Activated CD4-positive, CD25-positive, alpha-beta regulatory T cell treated with anti-CD3 and anti-CD28 coated beads, Interleukin-2, amount 50 U/mL, for 72 hours (primary cell): ENCODE results near the gene RHBDF1.

ENCODE experiments used
- DNase-seq: peaks from one replicate; pipeline ENCODE4 v3.0.0; 2021

Gene RHBDF1, protein sequence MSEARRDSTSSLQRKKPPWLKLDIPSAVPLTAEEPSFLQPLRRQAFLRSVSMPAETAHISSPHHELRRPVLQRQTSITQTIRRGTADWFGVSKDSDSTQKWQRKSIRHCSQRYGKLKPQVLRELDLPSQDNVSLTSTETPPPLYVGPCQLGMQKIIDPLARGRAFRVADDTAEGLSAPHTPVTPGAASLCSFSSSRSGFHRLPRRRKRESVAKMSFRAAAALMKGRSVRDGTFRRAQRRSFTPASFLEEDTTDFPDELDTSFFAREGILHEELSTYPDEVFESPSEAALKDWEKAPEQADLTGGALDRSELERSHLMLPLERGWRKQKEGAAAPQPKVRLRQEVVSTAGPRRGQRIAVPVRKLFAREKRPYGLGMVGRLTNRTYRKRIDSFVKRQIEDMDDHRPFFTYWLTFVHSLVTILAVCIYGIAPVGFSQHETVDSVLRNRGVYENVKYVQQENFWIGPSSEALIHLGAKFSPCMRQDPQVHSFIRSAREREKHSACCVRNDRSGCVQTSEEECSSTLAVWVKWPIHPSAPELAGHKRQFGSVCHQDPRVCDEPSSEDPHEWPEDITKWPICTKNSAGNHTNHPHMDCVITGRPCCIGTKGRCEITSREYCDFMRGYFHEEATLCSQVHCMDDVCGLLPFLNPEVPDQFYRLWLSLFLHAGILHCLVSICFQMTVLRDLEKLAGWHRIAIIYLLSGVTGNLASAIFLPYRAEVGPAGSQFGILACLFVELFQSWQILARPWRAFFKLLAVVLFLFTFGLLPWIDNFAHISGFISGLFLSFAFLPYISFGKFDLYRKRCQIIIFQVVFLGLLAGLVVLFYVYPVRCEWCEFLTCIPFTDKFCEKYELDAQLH

DNA sequence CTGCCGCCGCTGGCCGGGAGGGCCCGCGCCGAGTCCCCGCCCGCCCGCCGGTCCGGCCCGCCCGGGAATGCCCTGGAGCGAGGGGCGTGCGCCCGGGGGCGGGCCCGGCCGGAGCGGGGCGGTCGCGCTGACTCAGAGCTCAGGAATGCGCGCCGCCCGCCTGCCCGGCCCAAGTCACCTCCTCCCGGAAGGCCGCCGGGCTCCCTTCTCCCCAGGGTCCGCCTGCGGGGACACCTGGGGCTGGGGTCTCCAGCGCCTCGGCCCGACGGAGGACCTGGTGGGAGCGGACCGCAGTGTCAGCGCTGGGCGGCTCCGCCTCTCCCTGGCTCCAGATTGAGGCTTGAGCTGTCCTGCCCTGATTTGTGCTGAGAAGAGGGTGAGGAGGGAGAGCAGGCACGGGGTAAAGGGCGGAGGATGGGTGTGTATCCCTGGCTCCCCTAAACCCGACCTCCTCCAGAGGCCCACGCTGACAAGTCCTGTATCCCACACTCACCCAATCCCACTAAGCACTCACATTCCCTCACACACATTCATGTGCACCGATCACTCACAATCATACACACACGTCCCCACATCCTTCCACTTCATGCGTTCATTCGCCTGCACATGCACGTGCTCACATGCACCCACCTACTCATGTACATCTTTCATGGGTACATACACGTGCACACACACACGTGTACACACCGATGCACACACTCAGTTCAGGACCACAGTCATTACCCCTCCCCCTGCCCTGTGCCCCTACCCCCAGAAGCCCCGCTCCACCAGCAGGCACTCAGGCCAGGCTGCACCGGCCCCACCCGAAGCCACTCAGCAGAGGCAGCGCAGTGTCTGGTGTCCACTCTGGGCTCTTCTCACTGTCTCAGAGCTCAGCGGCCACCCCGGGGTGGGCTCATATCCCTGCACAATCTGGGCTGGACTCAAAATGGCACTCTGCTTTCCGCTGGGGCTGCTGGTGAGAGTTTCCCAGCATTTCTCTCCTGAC is at the start of gene RHBDF1:
Gene RHBDF1, minus strand, starts transcription at position 71 of the 988 bp plus-strand sequence. CDS start 7,616 bp downstream, outside the sequence.
- DNase-seq, result no peak

DNA sequence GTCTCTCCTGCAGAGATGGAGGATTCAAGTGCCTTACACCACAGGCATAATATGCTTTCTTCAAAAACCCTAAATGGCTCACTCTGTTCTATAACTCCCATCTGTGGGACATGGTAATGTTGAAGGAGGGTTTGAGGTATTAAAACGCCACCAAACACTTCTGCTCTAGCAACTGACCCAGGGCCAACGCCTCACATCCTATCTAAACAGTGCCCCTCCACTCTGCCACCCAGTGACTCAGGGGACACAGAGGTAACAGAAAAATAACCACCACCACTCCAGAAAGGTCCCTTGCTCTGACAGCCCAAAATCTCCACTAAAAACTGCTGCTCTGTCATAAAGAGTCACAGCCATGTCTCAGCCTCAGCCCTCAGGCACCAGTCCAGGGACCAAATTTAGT is 48.3 kb upstream of the RHBDF1 start:
- DNase-seq, result no peak

DNA sequence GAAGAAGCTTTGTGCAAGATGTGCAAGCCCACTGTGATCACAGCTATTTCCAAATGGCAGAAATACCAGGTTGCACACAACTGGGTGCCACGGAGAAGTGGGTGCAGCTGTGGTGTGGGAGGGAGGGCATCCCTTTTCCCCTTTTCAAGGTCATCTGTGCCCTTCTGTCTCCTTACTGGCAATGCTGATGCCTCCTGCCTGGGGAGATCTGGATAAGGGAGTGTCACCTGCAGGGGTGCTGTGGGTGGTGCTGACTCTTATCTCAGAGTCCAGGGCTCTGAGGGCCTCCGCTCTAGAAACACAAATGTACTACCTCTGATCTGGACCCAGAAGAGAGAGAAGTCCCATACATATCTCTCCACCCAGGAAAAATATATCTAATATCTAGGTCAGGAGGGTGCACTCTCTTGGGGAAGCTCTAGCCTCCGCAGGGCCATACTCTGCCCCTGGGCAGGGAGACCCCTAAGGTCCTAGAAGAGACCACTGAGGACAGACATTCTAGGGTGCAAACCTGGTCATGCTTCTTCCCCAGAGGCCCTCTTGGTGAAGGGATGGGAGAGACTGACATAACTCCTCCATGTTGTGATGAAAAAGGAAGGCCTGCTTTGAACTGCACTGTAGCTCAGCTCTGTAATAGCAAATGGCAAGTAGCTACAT is 47.5 kb upstream of the RHBDF1 start:
- no peak for DNase-seq

DNA sequence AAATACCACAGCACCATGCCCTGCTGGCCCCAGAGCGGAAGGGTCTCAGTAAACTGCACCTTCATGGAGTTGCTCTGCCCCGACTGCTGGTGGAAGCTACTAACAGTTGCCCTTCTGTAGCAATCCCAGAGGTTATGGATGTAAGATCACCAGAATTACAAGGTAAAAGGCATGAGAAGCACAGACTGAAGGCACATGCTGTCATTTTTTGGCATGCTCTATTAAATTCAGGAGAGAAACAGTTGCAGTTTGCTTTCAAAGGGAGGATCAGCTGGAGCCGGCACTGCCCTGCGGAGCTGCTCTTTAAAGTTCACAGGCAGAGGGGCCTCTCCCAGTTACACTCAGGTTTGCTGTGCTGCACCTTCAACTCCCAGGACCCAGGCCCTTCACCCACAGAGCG is 46.9 kb upstream of the RHBDF1 start:
- no peak for DNase-seq

DNA sequence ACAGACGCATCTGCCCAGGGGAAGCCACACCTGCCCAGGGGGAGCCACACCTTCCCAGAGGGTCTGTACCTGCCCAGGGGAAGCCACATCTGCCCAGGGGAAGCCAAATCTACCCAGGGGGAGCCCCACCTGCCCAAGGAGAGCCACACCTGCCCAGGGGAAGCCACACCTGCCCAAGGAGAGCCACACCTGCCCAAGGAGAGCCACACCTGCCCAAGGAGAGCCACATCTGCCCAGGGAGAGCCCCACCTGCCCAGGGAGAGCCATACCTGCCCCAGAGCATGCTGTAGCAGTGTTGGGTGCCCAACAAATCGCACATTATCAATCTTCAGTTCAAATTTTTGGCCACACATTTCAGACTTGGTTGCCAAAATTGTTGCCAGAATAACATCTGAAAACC is 46.4 kb upstream of the RHBDF1 start:
- DNase-seq, result no peak

DNA sequence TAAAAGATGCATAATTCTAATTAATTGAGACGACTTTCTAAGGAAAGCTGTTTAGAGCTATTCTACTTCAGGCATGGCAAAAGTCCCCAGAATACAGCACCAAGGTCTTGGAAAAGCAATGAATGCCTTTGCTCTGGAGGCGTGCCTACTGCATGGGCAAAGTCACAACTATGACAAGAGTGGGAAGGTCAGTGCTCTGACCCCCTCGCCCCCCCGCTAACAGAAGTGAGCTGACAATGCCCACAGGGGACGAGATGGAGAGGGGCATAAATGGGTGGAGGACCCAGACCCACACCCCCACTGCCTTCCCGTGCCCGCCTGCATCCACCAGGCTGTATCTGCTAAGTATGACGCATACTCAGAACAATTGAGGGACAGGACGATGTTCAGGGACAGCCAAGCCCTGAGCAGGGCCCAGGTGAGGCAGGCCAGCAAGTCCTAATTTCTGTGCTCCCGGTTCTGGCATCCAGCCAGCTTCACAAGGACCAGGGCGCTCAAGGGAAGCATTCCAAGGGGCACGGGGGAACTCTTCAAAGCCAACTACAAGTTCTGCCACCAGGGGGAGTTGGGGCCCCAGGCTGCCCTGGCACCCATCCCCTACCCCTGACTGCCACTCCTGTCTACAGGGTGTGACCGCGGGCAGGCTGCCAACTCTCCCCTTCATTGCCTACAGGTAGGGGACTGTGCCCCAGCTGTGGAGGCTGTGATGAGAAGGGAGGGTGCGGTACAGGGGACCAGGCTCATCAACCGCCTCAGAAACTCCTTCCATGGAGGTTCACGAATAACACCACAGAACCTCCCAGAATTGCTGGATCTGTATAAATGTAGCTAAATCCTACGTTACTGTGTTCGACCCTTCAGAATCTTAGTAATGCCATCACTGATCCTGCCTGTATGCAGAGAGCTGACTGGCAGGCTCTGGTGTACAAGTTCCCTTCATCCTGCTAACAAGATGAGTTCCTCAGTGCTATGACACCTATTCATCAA is 45.2 kb upstream of the RHBDF1 start:
- peak; percentile 51 for DNase-seq

DNA sequence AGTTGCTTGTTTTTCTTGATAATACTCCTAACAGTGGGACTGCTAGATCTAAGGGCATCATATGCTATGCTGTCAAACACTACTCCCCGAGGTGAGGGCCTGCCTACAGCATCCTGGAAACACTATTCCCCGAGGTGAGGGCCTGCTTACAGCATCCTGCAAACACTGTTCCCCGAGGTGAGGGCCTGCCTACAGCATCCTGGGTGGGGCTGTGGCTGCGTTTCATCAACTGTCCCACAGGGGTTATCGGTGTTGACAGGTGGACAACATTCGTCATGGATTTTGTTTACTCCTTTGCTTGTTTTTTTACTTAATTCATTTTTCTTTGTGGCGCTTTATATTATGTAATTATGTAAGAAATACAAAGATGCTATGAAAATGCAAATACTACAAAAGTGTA is 43.6 kb upstream of the RHBDF1 start:
- DNase-seq, result no peak

DNA sequence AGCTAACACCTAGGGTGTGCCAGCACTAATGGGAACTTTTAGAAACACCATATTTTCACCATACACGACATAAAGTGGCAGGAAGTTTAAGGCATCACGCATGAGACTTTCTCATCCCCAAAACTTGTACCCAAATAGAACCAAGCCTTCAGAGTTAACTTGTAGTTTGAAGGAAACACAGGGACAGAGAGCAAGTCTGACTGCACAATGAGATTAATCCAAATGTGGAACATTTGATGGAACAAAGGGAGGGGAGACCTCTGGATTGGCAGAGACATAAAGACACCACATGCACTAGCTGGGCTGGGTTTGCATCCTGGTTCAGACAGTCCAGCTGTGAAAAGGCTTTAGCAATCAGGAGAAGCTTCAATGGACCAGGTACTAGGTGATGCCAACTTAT is 41.9 kb upstream of the RHBDF1 start:
- no peak for DNase-seq

DNA sequence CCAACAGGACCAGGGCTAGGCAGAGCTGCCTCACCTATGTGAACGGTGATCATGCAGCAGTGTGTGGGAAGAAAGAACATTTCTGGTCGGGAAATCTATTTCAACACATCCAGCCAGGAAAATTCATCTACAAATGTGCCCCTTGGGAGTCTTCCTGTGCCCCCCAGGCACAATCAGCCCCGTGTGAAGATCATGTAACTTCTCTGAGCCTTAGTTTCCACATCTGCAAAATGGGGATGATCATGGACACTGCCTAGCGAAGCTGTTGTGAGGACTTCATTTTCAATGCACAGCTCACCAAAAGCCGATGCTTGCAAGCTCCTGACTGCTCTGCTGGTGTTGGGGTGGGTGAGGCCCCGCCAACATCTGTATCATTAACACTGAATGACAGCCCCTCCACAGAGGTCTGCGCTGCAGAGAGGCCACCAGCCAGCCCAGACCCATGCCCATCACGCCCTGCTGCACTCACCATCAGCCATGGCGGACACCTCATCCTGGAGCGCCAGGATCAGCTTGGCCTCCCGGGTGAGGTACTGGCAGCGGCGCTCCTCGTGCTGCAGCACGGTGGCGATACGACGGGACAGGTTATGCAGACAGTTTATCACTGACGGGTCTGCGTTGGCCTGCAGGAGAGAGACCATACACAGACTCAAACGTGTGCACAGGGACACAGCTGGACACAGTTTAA is 39.9 kb upstream of the RHBDF1 start:
- DNase-seq, result no peak

DNA sequence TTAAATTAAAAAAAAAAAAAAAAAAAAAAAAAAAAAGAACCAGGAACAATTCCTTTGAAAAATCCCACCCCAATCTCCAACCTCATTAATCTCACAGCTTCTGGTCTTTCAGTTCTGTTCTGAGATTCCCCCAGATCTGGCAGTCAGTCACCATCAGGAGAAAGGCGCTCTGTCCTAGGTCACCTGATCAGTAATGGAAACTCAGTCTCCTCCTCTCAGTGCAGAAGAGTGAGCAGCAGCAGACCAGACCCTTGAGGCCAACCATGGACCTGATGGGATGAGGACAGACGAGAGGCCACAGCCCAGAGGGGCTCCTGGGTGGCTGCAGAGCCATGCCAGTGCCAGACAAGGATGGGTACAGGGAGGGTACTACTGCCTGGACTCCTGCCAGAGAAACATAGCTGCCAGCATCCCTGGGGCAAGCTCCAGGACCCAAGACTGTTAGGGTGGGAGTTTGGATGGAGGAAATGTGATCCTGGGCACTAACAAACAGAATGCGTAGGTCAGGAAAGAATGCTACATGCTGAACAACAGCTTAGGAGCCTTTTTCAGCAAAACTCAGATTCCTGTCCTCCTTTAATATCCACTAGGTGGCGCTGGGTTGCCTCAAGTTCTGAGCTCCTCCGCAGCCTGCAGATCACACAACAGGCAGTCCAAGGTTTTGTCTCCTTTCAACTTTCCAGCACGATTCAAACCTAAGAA is 34.3 kb upstream of the RHBDF1 start:
- no peak for DNase-seq

DNA sequence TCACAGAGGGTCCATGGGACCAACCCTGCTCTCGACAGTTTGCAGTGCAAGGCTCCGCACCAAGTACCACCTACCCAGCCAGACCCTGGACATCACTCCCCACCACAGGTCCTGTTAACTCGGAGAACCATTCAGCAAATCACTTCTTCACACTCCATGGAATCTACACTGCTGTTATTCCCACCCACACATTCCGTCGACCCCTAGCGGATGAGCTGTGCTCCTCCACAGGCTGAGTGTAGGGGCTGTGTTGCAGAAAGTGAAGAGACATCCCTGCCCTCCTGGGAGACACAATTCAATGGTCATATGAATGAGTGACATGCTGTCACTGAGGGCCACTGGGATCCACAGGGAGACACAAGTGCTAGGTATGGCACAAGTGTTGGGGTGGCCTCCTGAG is 33.1 kb upstream of the RHBDF1 start:
- no peak for DNase-seq

DNA sequence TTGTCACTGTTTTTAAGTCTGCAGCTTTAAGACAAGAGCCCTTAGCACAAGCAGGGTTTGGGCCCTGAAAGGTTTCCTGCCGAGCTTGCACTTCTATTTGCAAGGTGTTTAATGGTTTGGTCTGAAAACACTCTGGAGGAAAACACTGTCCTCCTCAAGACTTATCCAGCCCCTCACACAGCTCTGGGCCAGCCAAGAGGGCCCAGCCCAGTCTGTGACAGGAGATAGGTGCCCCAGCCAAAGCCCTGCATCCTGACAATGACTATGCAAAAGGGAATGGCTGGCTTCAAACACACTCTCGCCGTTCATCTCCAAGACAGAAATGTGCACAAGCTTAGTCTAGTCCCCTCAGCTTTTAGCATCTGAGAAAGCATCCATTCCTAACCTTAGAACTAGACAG is 32.5 kb upstream of the RHBDF1 start:
- DNase-seq, result no peak

DNA sequence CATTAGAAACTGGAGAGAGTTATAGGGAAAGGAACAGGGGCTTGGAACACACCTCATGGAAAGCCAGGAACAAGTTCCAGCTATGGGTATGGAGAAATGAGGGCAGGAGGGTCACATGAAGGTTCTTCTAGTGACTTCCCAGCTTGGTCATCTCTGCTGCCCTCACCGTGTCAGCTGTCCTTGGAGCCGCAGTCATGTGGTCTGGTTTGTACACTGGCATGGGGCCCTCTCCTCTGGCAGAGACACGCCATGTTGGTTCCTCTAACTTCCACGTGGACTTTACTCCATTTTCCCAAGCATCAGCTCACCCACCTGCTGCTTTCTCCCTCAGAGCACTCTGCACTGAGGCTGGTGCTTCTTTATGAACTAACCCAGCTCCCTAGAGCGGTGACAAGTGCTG is 31.9 kb upstream of the RHBDF1 start:
- no peak for DNase-seq

DNA sequence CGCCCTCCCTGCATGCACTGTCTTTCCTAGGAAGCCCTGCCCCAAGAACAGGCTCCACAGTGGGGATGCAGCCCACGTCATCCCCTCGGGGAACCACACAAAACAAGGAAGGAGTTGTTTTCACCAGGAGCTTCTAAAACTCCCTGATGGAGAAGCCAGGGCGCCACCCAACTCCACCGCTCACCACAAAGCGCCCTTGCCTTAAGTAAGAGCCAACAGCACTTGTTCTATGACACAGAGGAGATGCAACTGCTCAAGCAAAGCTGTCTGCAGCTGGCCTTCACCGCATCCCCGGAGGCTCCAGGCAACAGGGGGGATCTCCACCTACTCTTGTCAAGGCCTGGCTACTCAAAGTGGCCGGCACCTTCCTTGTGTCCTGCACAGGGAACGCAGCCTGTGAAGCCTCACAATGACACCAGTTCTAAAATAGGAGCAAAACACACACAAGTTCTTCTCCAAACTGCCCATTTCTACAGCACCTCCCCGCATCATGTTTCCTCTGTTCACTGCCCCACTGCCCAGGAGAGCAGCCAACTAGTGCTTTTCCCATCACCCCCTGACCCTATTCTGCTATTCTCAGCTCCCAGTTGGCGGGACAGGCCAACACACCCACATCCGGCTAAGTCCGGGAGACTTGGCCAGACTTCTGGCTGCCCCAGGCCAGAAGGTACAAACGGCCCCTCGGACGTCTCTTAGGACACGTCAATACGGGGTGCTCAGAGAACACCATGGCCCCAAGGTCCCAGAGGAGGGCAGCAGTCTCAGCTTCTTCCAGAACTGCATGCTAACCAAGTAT is 29.8 kb upstream of the RHBDF1 start:
- no peak for DNase-seq

DNA sequence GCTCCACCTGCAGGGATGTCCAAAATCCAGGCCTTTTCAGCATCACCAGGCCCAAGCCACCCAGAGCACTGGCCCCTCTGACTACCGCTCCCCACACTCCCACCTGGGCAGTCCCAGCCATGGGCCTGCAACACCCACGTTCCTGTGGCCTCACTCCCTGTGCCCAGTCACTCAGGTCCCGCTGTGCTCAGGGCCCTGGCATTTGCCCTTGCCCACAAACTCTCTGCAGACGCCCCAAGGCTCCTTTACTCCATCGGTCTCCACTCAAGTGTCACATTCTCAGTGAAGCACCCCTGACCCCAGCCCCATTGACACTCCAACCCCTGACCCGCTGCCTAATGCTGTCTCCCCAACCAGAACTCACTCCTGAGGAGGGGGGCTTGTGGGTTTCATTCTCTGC is 29.2 kb upstream of the RHBDF1 start:
- no peak for DNase-seq

DNA sequence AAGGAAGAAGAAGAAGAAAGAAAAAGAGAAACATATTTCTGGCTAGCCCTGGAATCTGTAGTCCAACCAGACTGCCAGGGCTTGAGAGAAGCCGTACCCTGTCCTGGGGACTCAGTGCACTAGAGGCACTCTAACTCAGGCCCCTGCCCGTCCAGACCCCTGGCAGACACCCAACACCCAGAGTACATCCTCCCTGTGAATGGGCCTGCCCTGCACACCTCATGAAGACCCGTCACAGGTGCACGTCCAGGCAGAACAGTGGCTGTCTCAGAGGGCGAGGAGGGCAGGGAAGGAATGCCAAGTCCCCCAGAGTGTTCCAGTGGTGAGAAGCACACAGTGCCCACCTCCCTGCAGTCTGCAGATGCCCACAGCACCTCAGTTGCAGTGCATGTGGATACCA is 28.6 kb upstream of the RHBDF1 start:
- DNase-seq, result no peak

DNA sequence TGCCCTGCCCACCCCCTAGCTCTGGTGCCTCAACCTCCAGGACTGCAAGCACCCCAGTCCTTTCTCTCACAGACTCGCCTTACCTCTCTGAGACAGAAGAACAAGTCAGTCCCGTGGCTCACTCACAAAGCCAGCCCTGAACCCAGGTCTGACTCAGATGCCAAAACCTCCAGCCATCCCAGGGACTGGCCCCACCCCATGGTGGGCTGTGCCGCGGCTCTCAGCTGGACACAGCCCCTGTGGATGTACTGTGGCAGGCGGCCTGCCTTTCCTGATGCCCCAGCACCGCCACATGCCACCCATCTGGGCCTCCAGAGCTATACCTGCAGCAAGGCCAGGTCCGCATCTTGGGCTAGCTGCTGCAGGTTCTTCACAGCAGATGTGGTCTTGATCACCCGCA is 25.4 kb upstream of the RHBDF1 start:
- no peak for DNase-seq

DNA sequence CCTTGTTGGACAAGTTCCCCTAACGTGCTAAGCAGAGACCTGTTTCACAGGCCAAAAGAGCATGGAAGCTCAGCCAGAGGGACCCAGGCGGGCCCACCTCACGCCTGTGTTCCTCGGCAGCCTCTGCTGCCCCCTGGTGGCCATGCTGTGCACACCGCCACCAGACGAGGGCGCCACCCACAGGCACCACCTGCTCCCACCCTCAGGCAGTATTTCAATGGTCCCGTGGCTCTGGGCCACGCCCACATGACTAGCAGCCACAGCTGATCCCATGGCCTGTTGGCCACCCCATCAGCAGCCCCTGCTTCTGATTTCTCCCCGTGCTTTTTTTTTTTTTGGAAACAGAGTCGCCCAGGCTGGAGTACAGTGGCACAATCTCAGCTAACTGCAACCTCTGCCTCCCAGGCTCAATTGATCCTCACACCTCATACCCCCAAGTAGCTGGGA is 24.5 kb upstream of the RHBDF1 start:
- DNase-seq, result peak; percentile 89

DNA sequence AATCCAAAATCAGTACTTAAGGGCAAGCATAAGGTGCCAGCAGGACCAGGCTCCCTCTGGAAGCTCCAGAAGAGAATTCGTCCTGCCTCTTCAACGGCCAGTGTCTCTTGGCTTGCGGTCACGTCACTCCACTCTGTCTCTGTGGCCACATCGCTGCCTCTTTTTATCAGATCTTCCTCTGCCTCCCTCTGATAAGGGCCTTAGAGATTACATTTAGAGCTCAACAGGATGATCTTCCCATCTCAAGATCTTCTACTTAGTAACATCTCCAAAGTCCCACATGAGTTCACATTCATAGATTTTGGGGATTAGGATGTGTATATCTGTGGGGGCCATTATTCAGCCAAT is 22.5 kb upstream of the RHBDF1 start:
- DNase-seq, result no peak
